K562 (cell line): ENCODE data around the gene PHETA1. TPM values are rescaled to one million over a fixed set of nuclear protein-coding genes. Genes with fewer than 3 reads are reported as not detected.
A peak's percentile ranks its signal among the peaks of the same experiment; 100 is the strongest.

Source experiments
- CCNT2 ChIP-seq: IDR thresholded peaks from 2 replicates; pipeline ENCODE4 v1.6.1; 2011; ENCODE audit warnings: borderline replicate concordance, low read depth, mild to moderate bottlenecking, moderate library complexity, mixed read lengths, low read length; ENCODE audit not compliant: insufficient read length; ENCODE audit errors: extremely low read depth
- CHD4 ChIP-seq: fragments of 200-600 bp; sonication (generic); IDR thresholded peaks from 3 replicates; pipeline ENCODE4 v1.6.1; 2012; ENCODE audit warnings: low read depth, mild to moderate bottlenecking, mixed read lengths, low read length, inconsistent platforms; ENCODE audit not compliant: insufficient read depth, insufficient replicate concordance, poor library complexity, severe bottlenecking
- ELF2 ChIP-seq: fragments of 250-450 bp; sonication (Bioruptor Pico); IDR thresholded peaks from 2 replicates; pipeline ENCODE4 v1.5.0; 2021; ENCODE audit warnings: mild to moderate bottlenecking
- ETV5 ChIP-seq: sonication (generic); formaldehyde crosslinking; IDR thresholded peaks from 2 replicates; pipeline ENCODE4 v1.4.0; 2020; ENCODE audit warnings: low read depth, mild to moderate bottlenecking, missing genetic modification reagents
- FOXM1 ChIP-seq, 2 experiments: fragments of 450-650 bp in 1 of 2; sonication (generic) in 1 of 2; formaldehyde crosslinking in 1 of 2; IDR thresholded peaks; 2 replicates each; pipeline versions ENCODE4 v1.6.1 to v1.9.0; 2017 to 2022; ENCODE audit warnings: low read depth in 2 of 2, mild to moderate bottlenecking in 2 of 2, missing genetic modification reagents in 1 of 2, moderate library complexity in 1 of 2
- NFRKB ChIP-seq: fragments of 450-650 bp; IDR thresholded peaks from 2 replicates; pipeline ENCODE4 v1.6.1; 2016; ENCODE audit warnings: low read depth
- RBM25 ChIP-seq: fragments of 200-400 bp; formaldehyde crosslinking; IDR thresholded peaks from 2 replicates; pipeline ENCODE4 v1.6.1; 2018; ENCODE audit warnings: low read length, low read depth, moderate library complexity; ENCODE audit not compliant: severe bottlenecking
- SRSF3 ChIP-seq: fragments of 200-400 bp; formaldehyde crosslinking; IDR thresholded peaks from 2 replicates; pipeline ENCODE4 v1.6.1; 2016; ENCODE audit warnings: mild to moderate bottlenecking, low read length, moderate library complexity; ENCODE audit not compliant: insufficient read depth
- TEAD1 ChIP-seq, 2 experiments: fragments of 450-650 bp in 1 of 2; sonication (generic) in 1 of 2; formaldehyde crosslinking; IDR thresholded peaks; 2 replicates each; pipeline versions ENCODE4 v1.4.0 to v1.8.0; 2020 to 2022; ENCODE audit warnings: mild to moderate bottlenecking in 2 of 2, missing genetic modification reagents in 1 of 2
- polyA plus RNA-seq, 8 experiments: library from polyadenylated mRNA; depleted of rRNA in 4 of 8; stranded (reverse) in 5 of 8; unstranded in 3 of 8; fragments of >200 nt; fragmentation: Nextera tagmentation in 2 of 8; fragmentation: Illumina TruSeq in 1 of 8; extraction: Ambion mirVana in 2 of 8; extraction: Trizol in 1 of 8; gene quantifications; 2 replicates each; pipeline versions ENCODE4 v1.2.1 to v1.2.3, GENCODE V29; 2011 to 2014; ENCODE audit warnings: inconsistent platforms in 1 of 8, missing spikeins in 1 of 8
- total RNA-seq, 7 experiments: library from RNA; depleted of rRNA in 6 of 7; stranded (reverse); fragments of >200 nt in 6 of 7; fragmentation: Illumina TruSeq in 2 of 7; extraction: Trizol in 2 of 7; gene quantifications; 2 replicates each; pipeline versions ENCODE4 v1.2.1 to v1.2.3, GENCODE V29; 2011 to 2021; ENCODE audit warnings: low replicate concordance in 1 of 7
- TF ChIP-seq, protein P1 (sequence below), 2 experiments: IDR thresholded peaks; 2 replicates each; pipeline ENCODE4 v1.6.1; 2012; ENCODE audit warnings: improper control_type of control experiment in 2 of 2, low read depth in 2 of 2, low read length in 2 of 2, borderline replicate concordance in 1 of 2
- TF ChIP-seq, protein P2 (sequence below): conservative IDR thresholded peaks from 2 replicates; pipeline ENCODE4 v1.6.1; 2011; ENCODE audit warnings: low read depth, mild to moderate bottlenecking, low read length; ENCODE audit not compliant: control insufficient read depth
- TF ChIP-seq, protein P3 (sequence below): fragments of 450-650 bp; IDR thresholded peaks from 2 replicates; pipeline ENCODE4 v1.6.1; 2018; ENCODE audit not compliant: partially characterized antibody
- TF ChIP-seq, protein P4 (sequence below): fragments of 200-800 bp; sonication (Bioruptor generic); IDR thresholded peaks from 2 replicates; pipeline ENCODE4 v1.6.1; 2017; ENCODE audit warnings: missing genetic modification characterization, missing compliant biosample characterization

PHETA1 gene
- total and polyA plus RNA-seq, 9 of the 15 experiments (the other 6 are each of a cell fraction or from before 2014, with no cell fraction given) = 0.03 to 12.4 (median 3.0) TPM

DNA sequence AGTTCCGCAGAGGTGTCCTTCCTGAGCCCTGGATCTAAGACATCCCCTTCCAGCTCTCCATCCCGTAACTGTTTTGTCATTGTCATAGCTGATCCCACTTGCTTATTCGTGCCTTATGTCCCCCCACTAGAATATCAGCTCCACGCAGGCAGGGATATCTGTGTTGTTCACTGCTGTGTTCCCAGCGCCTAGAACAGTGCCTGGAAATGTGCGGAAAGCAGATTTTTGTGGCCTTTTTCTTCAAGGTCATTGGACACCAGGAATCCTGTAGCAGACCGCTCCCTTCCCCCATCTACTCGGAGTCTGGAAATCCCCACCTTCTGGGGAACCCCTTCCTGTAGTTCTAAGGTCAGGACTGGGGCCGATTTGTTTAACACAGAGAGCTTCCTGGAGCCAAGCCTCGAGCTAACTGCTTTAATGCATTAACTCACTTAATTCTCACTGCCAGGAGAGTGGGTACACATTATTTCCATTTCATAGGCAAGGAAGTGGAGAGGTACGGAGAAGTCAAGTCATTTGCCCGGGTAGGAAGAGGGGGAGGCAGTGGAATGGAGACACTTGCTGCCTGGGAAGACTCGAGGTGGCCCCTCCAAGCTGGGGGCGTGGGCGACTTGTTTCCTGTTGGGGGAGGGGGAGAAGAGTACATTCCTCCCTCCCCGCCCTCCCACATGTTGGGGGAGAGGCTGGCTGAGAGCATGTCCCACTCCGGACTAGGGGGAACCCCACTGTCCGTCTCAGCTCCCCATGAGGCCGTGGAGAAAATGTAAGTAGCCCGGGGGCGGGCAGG lies 35.7 kb upstream of the PHETA1 start (continued):
- TF ChIP-seq CCNT2 (no peak), ETV5 (CRISPR knock-in tag) (peak; percentile 96), ELF2 (CRISPR knock-in tag) (0 out of 2 replicates have a peak, but pooled peaks have one; percentile 54), SRSF3 (no peak), FOXM1 (IDR thresholded peaks at IDR 0.05; ENCODE audit: low read depth) (no peak), FOXM1 (CRISPR knock-in tag; IDR thresholded peaks at IDR 0.05; ENCODE audit: low read depth) (0 out of 2 replicates have a peak, but pooled peaks have one; percentile 26), CHD4 (peak; percentile 4), RBM25 (no peak), TEAD1 (CRISPR knock-in tag; IDR thresholded peaks at IDR 0.05) (peak in 1 of 2 experiments; percentile 86; a peak in 2 of 4 replicates), NFRKB (peak; percentile 97)
- TF ChIP-seq, protein P1, sequence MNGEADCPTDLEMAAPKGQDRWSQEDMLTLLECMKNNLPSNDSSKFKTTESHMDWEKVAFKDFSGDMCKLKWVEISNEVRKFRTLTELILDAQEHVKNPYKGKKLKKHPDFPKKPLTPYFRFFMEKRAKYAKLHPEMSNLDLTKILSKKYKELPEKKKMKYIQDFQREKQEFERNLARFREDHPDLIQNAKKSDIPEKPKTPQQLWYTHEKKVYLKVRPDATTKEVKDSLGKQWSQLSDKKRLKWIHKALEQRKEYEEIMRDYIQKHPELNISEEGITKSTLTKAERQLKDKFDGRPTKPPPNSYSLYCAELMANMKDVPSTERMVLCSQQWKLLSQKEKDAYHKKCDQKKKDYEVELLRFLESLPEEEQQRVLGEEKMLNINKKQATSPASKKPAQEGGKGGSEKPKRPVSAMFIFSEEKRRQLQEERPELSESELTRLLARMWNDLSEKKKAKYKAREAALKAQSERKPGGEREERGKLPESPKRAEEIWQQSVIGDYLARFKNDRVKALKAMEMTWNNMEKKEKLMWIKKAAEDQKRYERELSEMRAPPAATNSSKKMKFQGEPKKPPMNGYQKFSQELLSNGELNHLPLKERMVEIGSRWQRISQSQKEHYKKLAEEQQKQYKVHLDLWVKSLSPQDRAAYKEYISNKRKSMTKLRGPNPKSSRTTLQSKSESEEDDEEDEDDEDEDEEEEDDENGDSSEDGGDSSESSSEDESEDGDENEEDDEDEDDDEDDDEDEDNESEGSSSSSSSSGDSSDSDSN (IDR thresholded peaks at IDR 0.05; ENCODE audit: borderline replicate concordance in 1 of 2, low read depth in 2 of 2, low read length in 2 of 2) = peak in 1 of 2 experiments; percentile 58; a peak in 1 of 4 replicates
- TF ChIP-seq, protein P2, sequence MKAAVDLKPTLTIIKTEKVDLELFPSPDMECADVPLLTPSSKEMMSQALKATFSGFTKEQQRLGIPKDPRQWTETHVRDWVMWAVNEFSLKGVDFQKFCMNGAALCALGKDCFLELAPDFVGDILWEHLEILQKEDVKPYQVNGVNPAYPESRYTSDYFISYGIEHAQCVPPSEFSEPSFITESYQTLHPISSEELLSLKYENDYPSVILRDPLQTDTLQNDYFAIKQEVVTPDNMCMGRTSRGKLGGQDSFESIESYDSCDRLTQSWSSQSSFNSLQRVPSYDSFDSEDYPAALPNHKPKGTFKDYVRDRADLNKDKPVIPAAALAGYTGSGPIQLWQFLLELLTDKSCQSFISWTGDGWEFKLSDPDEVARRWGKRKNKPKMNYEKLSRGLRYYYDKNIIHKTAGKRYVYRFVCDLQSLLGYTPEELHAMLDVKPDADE = peak; percentile 77; the same call in 1 of the 2 replicates
- TF ChIP-seq, protein P3, sequence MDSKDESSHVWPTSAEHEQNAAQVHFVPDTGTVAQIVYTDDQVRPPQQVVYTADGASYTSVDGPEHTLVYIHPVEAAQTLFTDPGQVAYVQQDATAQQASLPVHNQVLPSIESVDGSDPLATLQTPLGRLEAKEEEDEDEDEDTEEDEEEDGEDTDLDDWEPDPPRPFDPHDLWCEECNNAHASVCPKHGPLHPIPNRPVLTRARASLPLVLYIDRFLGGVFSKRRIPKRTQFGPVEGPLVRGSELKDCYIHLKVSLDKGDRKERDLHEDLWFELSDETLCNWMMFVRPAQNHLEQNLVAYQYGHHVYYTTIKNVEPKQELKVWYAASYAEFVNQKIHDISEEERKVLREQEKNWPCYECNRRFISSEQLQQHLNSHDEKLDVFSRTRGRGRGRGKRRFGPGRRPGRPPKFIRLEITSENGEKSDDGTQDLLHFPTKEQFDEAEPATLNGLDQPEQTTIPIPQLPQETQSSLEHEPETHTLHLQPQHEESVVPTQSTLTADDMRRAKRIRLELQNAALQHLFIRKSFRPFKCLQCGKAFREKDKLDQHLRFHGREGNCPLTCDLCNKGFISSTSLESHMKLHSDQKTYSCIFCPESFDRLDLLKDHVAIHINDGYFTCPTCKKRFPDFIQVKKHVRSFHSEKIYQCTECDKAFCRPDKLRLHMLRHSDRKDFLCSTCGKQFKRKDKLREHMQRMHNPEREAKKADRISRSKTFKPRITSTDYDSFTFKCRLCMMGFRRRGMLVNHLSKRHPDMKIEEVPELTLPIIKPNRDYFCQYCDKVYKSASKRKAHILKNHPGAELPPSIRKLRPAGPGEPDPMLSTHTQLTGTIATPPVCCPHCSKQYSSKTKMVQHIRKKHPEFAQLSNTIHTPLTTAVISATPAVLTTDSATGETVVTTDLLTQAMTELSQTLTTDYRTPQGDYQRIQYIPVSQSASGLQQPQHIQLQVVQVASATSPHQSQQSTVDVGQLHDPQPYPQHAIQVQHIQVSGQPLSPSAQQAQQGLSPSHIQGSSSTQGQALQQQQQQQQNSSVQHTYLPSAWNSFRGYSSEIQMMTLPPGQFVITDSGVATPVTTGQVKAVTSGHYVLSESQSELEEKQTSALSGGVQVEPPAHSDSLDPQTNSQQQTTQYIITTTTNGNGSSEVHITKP = peak; percentile 72
- TF ChIP-seq, protein P4, sequence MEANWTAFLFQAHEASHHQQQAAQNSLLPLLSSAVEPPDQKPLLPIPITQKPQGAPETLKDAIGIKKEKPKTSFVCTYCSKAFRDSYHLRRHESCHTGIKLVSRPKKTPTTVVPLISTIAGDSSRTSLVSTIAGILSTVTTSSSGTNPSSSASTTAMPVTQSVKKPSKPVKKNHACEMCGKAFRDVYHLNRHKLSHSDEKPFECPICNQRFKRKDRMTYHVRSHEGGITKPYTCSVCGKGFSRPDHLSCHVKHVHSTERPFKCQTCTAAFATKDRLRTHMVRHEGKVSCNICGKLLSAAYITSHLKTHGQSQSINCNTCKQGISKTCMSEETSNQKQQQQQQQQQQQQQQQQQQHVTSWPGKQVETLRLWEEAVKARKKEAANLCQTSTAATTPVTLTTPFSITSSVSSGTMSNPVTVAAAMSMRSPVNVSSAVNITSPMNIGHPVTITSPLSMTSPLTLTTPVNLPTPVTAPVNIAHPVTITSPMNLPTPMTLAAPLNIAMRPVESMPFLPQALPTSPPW (CRISPR knock-in tag) = peak; percentile 86
